Hepatic stellate cell (primary cell): ENCODE data around the gene DNAJB4.
A peak's percentile ranks its signal among the peaks of the same experiment; 100 is the strongest.
"Not testable (repeated sequence)": the region's sequence is repeated elsewhere in the genome, so short reads cannot be mapped to it uniquely, and the experiment has no call there.

ENCODE experiments used
- DNase-seq: peaks from one replicate; pipeline ENCODE4 v3.0.0; 2011; ENCODE audit warnings: low spot score

Gene DNAJB4

GRCh38 chr1:77990629-77991204, 14.0 kb upstream of the DNAJB4 start:
- no peak for DNase-seq

- no peak for DNase-seq
These were observed 13.1 kb upstream of the DNAJB4 start for GRCh38 chr1:77991638-77992037.

- DNase-seq = no peak
These were observed 10.5 kb upstream of the DNAJB4 start for GRCh38 chr1:77994117-77994705.

- DNase-seq = no peak
These were observed 8.0 kb upstream of the DNAJB4 start for GRCh38 chr1:77996734-77997133.

GRCh38 chr1:78000536-78000935, 4.2 kb upstream of the DNAJB4 start:
- DNase-seq = not testable (repeated sequence)

GRCh38 chr1:78003070-78003746, 1.5 kb upstream of the DNAJB4 start:
- DNase-seq = no peak

- DNase-seq = peak; percentile 29
These were observed 639 bp upstream of the DNAJB4 start for GRCh38 chr1:78003882-78004718.

- DNase-seq = no peak
These were observed 646 bp downstream of the DNAJB4 start for GRCh38 chr1:78005448-78005722.

GRCh38 chr1:78005755-78006154, 1.0 kb downstream of the DNAJB4 start:
- peak; percentile 30 for DNase-seq

- no peak for DNase-seq
These were observed 1.8 kb downstream of the DNAJB4 start for GRCh38 chr1:78006521-78006920.

GRCh38 chr1:78007677-78008341, 3.1 kb downstream of the DNAJB4 start:
- no peak for DNase-seq

GRCh38 chr1:78009276-78009675, 4.5 kb downstream of the DNAJB4 start:
- DNase-seq = no peak

- no peak for DNase-seq
These were observed 5.1 kb downstream of the DNAJB4 start for GRCh38 chr1:78009836-78010235.

- DNase-seq = no peak
These were observed 6.3 kb downstream of the DNAJB4 start for GRCh38 chr1:78011050-78011449.

- no peak for DNase-seq
These were observed 10.4 kb downstream of the DNAJB4 start for GRCh38 chr1:78015148-78015547.

GRCh38 chr1:78019024-78019423, 14.3 kb downstream of the DNAJB4 start:
- DNase-seq = no peak

GRCh38 chr1:78021134-78021533, 16.4 kb downstream of the DNAJB4 start:
- DNase-seq = not testable (repeated sequence)

GRCh38 chr1:78029793-78030192, 25.1 kb downstream of the DNAJB4 start:
- DNase-seq = no peak

- DNase-seq = no peak
These were observed 28.5 kb downstream of the DNAJB4 start for GRCh38 chr1:78032996-78033796.

GRCh38 chr1:78033797-78034172, 29.0 kb downstream of the DNAJB4 start:
- DNase-seq = no peak

- no peak for DNase-seq
These were observed 30.4 kb downstream of the DNAJB4 start for GRCh38 chr1:78035121-78035520.

- no peak for DNase-seq
These were observed 31.7 kb downstream of the DNAJB4 start for GRCh38 chr1:78036450-78036849.
